Mesenteric fat pad (tissue), 1 donor: ENCODE data around the gene SMPD4. TPM values are rescaled to one million over a fixed set of nuclear protein-coding genes. Genes with fewer than 3 reads are reported as not detected.
"Not testable (repeated sequence)": the region's sequence is repeated elsewhere in the genome, so short reads cannot be mapped to it uniquely, and the experiment has no call there.

ENCODE experiments used
- DNase-seq: peaks from one replicate; pipeline ENCODE4 v3.0.0-alpha.2; 2020; ENCODE audit warnings: low spot score
- total RNA-seq: library from RNA; stranded (reverse); fragmentation: NEBNext Ultra II Directional; extraction: Animal tissue kit (Norgen Biotek cat#: 25700); gene quantifications from one replicate; pipeline ENCODE4 v1.2.1, GENCODE V29; 2021
- donor health status: DM: yes; HTN: yes; CAD: no.

The SMPD4 gene
- total RNA-seq, 1 donor from 2014 or later, result 32.7 TPM

DNA sequence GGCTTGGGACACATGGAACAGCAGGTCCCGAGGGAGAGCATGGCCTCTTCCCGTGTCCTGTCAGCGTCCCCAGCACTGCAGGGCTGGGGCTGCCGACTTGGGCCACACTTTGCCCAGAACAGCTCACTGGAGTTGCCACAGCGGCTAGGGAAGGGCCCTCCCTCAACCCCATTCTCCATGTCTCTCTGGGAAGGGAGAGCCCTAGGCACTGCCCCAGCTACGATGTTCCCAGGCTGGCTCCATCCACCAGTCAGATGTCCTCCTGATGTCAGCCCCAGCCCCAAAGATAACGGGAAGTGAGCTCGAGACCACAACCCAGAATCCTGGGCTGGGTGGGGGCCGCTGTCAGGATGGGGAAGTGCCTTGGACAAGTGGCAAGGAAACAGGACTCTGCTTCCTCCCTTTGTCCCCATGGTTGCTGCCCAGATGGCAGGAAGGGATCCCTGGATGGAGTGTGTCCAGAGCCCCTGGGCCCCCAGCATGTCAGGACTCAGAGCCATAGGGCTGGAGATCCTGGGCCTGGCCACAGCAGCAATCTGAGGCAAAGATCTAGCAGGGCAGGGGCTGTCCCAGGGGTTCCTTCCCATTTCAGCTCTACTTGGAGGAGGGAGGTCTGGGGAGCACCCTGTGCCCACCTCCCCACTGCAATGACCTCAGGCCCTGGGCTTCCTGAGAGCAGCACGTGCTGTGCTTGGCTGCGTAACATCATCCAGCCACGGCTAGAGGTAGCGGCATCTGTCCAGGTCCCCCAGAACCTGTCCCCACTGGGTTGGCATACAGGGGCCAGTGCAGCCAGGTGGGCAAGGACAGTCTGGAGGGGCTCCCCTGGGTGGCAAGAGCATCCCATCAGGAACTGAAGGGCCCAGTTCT is 38.8 kb downstream of the SMPD4 start:
- peak; percentile 69 for DNase-seq

- DNase-seq, result peak; percentile 57
Measured at GRCh38 chr2:130141645-130142370, 39.6 kb downstream of the SMPD4 start.

DNA sequence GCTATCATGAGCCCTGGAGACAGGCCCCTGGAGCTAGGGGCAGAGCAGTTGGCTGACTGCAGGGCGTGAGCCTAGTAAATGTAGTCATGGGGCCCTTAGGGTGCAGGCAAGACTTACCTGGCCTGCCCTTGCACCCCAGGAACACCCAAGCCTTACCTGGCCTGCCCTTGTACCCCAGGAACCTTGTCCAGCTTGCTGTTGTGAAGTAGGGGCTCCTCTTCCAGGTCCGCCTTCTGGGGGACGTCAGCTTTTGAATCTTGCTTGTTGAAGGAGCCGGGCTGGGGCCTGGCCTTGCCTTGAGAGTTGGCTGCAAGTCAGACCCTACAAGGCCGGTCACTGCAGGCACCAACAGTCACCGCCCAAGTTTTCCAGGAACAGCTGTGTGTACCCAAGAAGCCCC is 40.4 kb downstream of the SMPD4 start:
- peak; percentile 35 for DNase-seq

DNA sequence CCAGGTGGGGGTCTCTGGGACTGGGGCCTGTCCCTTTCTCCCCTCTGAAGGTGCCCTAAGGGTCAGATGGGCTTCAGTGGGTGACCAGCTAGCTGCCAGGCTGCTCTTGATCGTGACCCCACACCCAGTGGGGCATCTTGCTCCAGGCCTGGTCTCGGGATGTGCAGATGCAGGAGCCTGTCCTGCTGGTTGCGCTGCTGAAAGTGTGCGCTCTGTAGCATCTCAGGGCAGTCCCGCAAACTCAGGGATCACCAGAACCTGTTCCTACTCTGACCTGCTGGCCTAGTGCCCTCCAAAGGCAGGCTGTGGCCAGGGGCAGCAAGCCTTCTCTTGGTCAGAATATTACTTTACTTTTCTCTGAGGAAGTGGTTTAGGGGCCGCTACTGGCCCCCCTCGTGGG is 40.9 kb downstream of the SMPD4 start:
- DNase-seq, result not testable (repeated sequence)

DNA sequence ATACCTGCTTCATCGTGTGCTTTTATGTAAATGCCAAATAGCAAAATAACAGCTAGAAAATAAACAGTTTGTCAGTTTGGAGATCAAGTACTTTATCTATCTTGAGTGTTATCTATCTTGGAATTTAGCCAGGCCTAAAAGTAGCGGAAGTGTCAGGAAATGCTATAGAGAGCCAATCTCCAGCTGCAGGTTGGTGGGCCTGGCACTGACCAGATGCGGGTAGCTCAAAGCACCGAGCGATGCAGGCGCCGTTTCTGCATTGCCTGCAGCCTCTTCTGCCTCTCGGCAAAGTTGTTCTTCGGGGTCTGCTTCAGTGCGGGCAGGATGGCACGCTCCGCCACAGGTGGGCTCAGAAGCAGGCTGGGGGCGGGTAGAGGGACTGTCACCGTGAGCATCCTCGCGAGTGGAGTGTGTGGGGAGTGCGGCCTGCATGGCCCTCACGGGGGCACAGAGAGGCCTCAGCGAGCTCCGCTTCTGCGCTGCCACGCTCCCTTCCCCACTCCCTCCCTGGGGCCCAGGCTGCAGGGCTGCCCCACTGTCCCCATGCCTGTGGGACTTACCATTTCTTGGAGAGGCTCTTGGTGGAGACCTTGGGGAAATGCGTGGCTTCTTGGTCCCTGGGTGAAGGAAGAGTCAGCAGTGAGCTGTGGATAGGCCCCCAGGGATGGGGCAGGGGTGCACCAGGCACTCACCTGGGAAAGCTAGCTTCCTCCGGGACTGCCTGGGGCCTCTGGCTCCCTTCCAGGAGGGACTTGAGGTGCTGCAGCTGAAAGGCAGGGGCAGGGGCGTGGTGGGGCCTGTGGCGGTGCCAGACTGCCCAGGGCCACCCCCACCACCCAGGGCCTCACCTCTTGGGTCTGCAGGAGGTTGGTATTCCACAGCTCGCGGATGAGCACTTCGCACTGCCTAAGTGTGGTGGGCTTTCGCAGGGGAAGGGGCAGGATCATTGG is 41.8 kb downstream of the SMPD4 start:
- DNase-seq, result peak; percentile 87

DNA sequence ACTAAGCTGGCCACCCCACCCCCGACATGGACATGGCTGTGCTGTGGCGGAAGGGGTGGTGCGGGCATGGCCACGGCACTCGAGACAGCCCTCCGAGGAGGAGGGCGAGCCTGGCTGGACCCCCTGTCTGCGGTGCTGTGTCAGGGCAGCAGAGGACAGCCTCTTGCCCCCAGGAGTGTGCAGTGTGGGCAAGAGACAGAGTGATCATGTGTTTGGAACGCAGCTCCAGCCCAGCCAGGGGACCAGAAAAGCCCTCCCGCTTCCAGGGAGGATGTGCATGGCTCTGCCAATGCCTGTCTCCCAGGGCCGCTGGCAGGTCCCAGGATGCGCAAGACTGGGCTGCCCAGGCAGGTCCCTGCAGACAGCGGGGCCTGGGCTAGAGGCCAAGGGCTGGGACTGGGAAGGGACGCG is 42.6 kb downstream of the SMPD4 start:
- DNase-seq, result not testable (repeated sequence)

DNA sequence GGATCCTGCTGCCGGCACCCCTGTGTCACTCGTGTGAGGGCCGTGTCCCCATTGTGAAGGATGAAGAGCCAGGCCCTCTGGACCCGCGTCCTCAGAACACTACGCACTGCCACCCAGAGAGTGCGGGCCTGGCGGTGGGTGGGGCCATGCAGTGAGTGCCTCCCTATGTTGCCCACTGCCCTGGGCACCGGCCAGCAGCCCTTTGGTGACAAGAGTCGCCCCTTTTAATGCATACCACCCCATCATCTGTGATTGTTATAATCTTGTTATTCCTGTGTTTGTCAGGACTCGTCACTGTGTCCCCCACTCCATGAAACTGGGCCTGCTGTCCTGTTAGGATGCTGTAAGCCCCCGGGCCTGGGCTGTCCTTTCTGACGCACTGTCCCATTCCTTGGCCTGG is 43.1 kb downstream of the SMPD4 start:
- DNase-seq, result not testable (repeated sequence)

DNA sequence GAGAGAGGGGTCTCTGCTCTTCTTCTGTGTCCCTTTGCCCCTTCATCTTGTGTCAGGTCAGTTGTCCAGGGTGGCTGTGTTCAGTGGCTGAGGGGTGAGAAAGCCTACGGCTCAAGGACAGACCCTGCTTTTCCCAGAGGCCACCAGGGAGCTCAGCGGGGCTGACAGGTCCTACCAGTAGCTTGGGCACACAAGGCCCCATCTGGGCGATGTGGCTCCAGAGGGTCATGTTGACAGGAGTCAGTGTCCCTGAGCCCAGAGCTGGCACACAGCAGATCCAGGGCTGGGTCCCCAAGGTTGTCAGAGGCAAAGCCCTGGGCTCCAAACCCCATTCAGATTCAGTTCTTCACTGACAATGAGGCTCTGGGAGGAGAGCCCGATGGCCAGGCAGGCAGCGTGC is 44.3 kb downstream of the SMPD4 start:
- DNase-seq, result not testable (repeated sequence)

GRCh38 chr2:130136546-130136945 is 44.9 kb downstream of the SMPD4 start:
- not testable (repeated sequence) for DNase-seq

GRCh38 chr2:130135692-130136541 is 45.5 kb downstream of the SMPD4 start:
- DNase-seq, result no peak

- not testable (repeated sequence) for DNase-seq
Measured at GRCh38 chr2:130129120-130129829, 52.1 kb downstream of the SMPD4 start, which contains the start of gene POTEF. POTEF (minus strand) TSS chr2:130129222; CDS start chr2:130120515, 8,707 bp downstream.

DNA sequence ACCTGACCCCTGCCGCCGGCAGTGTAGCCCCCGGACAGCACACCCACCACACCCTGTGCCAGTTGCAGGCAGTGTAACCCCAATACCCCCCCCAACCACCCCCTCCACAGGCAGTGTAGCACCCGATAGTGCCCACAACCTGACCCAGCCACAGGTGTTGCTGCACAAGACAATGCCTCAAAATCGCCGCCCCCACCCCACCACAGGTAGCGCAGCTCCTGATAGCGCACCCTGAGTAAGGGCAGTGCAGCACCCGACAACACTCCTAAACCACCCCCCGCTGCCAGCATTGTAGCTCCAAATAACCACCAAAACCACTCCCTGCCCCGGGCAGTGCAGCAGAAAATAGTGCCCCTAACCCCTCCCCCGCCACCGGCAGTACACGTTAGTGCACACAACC is 52.9 kb downstream of the SMPD4 start:
- DNase-seq, result not testable (repeated sequence)

GRCh38 chr2:130127726-130128125 is 53.7 kb downstream of the SMPD4 start:
- not testable (repeated sequence) for DNase-seq

DNA sequence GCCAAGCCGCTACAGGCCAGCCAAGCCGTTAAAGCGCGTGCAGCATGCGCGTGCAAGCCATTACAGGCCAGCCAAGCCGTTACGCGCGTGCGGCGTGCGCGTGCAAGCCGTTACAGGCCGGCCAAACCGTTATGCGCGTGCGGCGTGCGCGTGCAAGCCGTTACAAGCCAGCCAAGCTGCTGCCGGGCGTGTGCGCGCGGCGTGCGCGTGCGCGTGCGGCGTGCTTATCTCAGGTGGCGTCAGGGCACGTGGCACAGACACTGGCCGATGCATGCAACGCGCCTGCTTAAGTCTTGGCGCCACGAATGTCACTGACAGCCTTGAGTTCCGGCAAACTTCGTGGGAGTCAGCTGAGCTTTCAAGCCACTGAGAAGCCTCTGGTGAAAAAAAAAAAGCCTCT is 60.5 kb downstream of the SMPD4 start:
- not testable (repeated sequence) for DNase-seq

DNA sequence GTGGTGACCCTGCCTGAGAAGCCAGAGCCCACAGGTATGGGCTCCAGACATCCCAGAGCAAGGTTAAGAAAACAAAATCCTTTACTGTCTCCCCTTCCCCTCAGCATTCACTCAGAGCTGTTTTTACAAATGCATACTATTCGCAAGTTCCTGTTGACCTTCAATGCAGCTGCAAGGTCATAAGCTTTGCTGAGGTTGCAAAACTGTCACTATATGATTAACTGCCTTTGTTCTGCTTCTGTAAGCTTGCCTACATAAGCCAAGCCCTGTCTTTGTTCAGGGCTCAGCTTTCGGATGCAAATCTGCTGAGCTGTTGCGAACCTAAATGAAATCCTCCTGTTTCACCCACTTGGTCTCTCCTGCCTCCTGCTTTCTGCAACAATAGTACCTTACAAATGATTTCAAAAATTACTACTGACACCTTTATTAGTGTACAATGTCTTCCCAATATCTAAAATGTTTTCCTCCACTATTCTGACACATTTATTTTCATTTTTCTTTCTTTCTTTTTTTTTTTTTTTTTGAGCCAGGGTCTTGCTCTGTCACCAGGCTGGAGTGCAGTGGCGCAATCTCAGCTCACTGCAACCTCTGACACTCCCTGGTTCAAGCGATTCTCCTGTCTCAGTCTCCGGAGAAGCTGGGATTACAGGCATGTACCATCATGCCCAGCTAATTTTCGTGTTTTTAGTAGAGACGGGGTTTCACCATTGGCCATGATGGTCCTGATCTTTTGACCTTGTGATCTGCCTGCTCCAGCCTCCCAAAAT is 78.6 kb downstream of the SMPD4 start:
- not testable (repeated sequence) for DNase-seq
